HEK293 (cell line): Measurements from ENCODE around the gene SERTAD4.
A peak's percentile ranks its signal among the peaks of the same experiment; 100 is the strongest.

Experiments used
- CTCF ChIA-PET: fragments of 350-600 bp; formaldehyde crosslinking; extraction: SDS; loops from one replicate; lab custom pipeline; 2021; ENCODE audit warnings: antibody characterized with exemption; lab: Yijun Ruan, JAX
- POLR2A ChIA-PET: fragments of 300-600 bp; formaldehyde crosslinking; extraction: SDS; loops from one replicate; lab custom pipeline; 2020; ENCODE audit warnings: antibody characterized with exemption, inconsistent platforms; lab: Yijun Ruan, JAX
- H3K27ac ChIP-seq: fragments of 200-500 bp; sonication (Bioruptor generic); 2 replicates; pipeline ENCODE4 v1.5.1; 2014; ENCODE audit warnings: low read depth, low read length, control low read depth, inconsistent platforms; ENCODE audit errors: extremely low read depth
- H3K36me3 ChIP-seq, 2 experiments: fragments of 200-500 bp in 1 of 2; sonication (Bioruptor generic) in 1 of 2; 1 replicate in 1 of 2; 2 replicates in 1 of 2; pipeline ENCODE4 v1.5.1; 2014 to 2017; ENCODE audit warnings: inconsistent platforms in 2 of 2, low read length in 2 of 2; ENCODE audit not compliant: control insufficient read depth in 2 of 2, insufficient read depth in 1 of 2
- H3K4me1 ChIP-seq: fragments of 200-500 bp; sonication (Bioruptor generic); 2 replicates; pipeline ENCODE4 v1.5.1; 2014; ENCODE audit warnings: mild to moderate bottlenecking, low read length, inconsistent platforms; ENCODE audit not compliant: control insufficient read depth, insufficient read depth
- H3K4me3 ChIP-seq: 2 replicates; pipeline ENCODE4 v1.5.1; 2011; ENCODE audit warnings: low read depth, mild to moderate bottlenecking, control low read depth, low read length, moderate library complexity
- H3K9me3 ChIP-seq: fragments of 200-500 bp; sonication (Bioruptor generic); 2 replicates; pipeline ENCODE4 v1.5.1; 2014; ENCODE audit warnings: low read depth, low read length, inconsistent platforms; ENCODE audit not compliant: control insufficient read depth, insufficient read depth
- MYNN ChIP-seq: fragments of 450-650 bp; formaldehyde crosslinking; IDR thresholded peaks from 2 replicates; pipeline ENCODE4 v1.5.1; 2016; ENCODE audit warnings: missing biosample characterization, missing genetic modification characterization, borderline replicate concordance
- SP3 ChIP-seq: fragments of 450-650 bp; formaldehyde crosslinking; IDR thresholded peaks from 2 replicates; pipeline ENCODE4 v1.5.1; 2016; ENCODE audit warnings: missing biosample characterization, missing genetic modification characterization
- ZBTB21 ChIP-seq: fragments of 450-650 bp; formaldehyde crosslinking; IDR thresholded peaks from 2 replicates; pipeline ENCODE4 v1.5.1; 2017; ENCODE audit warnings: missing biosample characterization, missing genetic modification characterization
- ZEB2 ChIP-seq: fragments of 450-650 bp; formaldehyde crosslinking; IDR thresholded peaks from 2 replicates; pipeline ENCODE4 v1.5.1; 2016; ENCODE audit warnings: missing biosample characterization, missing genetic modification characterization
- ZNF169 ChIP-seq: fragments of 450-650 bp; formaldehyde crosslinking; IDR thresholded peaks from 2 replicates; pipeline ENCODE4 v1.5.1; 2016; ENCODE audit warnings: missing biosample characterization, missing genetic modification characterization
- ZNF585B ChIP-seq: fragments of 450-650 bp; formaldehyde crosslinking; IDR thresholded peaks from 2 replicates; pipeline ENCODE4 v1.5.1; 2016; ENCODE audit warnings: missing biosample characterization, missing genetic modification characterization
- ZNF658 ChIP-seq: fragments of 450-650 bp; formaldehyde crosslinking; IDR thresholded peaks from 2 replicates; pipeline ENCODE4; 2016; ENCODE audit warnings: missing biosample characterization, missing genetic modification characterization
- ZNF768 ChIP-seq: fragments of 450-650 bp; formaldehyde crosslinking; IDR thresholded peaks from 2 replicates; pipeline ENCODE4 v1.5.1; 2018; ENCODE audit warnings: missing biosample characterization, mild to moderate bottlenecking, missing genetic modification characterization
- ZNF776 ChIP-seq: fragments of 450-650 bp; formaldehyde crosslinking; IDR thresholded peaks from 2 replicates; pipeline ENCODE4 v1.5.0; 2017; ENCODE audit warnings: missing biosample characterization, missing genetic modification characterization, borderline replicate concordance
- TF ChIP-seq, protein P1 (sequence below): fragments of 450-650 bp; formaldehyde crosslinking; IDR thresholded peaks from 2 replicates; pipeline ENCODE4 v1.5.1; 2017; ENCODE audit warnings: missing biosample characterization, missing genetic modification characterization
- TF ChIP-seq, protein P2 (sequence below): fragments of 450-650 bp; IDR thresholded peaks from 2 replicates; pipeline ENCODE4 v1.5.1; 2018; ENCODE audit warnings: missing biosample characterization, missing genetic modification characterization
- TF ChIP-seq, protein P3 (sequence below): fragments of 450-650 bp; formaldehyde crosslinking; IDR thresholded peaks from 2 replicates; pipeline ENCODE4 v1.5.1; 2017; ENCODE audit warnings: missing biosample characterization, missing genetic modification characterization
- TF ChIP-seq, protein P4 (sequence below): fragments of 450-650 bp; formaldehyde crosslinking; IDR thresholded peaks from 2 replicates; pipeline ENCODE4 v1.5.1; 2016; ENCODE audit warnings: missing biosample characterization, missing genetic modification characterization
- TF ChIP-seq, protein P5 (sequence below): fragments of 450-650 bp; formaldehyde crosslinking; IDR thresholded peaks from 2 replicates; pipeline ENCODE4 v1.5.1; 2016; ENCODE audit warnings: missing biosample characterization, missing genetic modification characterization
- TF ChIP-seq, protein P6 (sequence below): fragments of 450-650 bp; formaldehyde crosslinking; IDR thresholded peaks from 2 replicates; pipeline ENCODE4 v1.5.1; 2016; ENCODE audit warnings: missing biosample characterization, missing genetic modification characterization

Gene SERTAD4

DNA sequence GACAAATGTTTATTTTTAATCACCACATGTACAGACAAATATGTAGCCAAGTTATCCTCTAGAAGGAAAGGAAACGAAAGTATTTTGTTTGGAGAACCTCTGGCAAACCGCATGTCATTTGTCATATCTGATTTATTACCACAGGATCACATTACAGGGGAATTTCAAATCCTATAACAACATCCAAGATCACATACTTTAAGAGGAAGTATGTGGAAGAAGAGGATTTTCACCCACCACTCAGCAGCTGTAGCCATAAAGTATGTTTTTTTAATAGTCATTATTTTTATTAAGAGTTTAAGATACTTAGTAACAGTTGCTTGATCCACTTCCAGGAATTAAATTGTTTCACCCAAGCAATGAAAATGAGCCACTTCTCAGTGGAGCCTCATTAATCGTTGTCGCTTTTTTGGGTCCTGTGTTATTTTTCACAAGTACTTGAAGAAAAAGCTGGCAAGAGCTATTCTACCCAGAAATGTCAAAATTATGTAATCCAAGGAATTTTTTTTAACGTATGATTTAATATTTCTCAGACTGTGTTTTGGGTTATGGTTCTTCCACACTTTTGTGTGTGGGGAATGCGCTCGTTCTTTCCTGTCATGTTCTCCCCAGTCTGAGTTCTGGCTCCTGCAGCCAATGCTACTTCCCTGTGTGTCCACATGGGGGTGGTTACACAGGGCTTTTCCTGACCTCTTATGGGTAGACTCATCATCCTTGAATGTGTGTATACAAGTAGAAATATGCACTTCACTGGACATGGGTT is 6.9 kb downstream of the SERTAD4 start (continued):
- TF ChIP-seq, protein P1, sequence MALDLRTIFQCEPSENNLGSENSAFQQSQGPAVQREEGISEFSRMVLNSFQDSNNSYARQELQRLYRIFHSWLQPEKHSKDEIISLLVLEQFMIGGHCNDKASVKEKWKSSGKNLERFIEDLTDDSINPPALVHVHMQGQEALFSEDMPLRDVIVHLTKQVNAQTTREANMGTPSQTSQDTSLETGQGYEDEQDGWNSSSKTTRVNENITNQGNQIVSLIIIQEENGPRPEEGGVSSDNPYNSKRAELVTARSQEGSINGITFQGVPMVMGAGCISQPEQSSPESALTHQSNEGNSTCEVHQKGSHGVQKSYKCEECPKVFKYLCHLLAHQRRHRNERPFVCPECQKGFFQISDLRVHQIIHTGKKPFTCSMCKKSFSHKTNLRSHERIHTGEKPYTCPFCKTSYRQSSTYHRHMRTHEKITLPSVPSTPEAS, result no peak
- TF ChIP-seq ZNF776 (tag by site-specific recombination), result no peak
- TF ChIP-seq, protein P2, sequence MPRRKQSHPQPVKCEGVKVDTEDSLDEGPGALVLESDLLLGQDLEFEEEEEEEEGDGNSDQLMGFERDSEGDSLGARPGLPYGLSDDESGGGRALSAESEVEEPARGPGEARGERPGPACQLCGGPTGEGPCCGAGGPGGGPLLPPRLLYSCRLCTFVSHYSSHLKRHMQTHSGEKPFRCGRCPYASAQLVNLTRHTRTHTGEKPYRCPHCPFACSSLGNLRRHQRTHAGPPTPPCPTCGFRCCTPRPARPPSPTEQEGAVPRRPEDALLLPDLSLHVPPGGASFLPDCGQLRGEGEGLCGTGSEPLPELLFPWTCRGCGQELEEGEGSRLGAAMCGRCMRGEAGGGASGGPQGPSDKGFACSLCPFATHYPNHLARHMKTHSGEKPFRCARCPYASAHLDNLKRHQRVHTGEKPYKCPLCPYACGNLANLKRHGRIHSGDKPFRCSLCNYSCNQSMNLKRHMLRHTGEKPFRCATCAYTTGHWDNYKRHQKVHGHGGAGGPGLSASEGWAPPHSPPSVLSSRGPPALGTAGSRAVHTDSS (tag by site-specific recombination), result 0 out of 2 replicates have a peak, but pooled peaks have one; percentile 11
- no peak for TF ChIP-seq ZNF169 (tag by site-specific recombination)
- TF ChIP-seq, protein P3, sequence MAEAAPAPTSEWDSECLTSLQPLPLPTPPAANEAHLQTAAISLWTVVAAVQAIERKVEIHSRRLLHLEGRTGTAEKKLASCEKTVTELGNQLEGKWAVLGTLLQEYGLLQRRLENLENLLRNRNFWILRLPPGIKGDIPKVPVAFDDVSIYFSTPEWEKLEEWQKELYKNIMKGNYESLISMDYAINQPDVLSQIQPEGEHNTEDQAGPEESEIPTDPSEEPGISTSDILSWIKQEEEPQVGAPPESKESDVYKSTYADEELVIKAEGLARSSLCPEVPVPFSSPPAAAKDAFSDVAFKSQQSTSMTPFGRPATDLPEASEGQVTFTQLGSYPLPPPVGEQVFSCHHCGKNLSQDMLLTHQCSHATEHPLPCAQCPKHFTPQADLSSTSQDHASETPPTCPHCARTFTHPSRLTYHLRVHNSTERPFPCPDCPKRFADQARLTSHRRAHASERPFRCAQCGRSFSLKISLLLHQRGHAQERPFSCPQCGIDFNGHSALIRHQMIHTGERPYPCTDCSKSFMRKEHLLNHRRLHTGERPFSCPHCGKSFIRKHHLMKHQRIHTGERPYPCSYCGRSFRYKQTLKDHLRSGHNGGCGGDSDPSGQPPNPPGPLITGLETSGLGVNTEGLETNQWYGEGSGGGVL (tag by site-specific recombination), result no peak
- no peak for TF ChIP-seq ZNF585B (tag by site-specific recombination)
- TF ChIP-seq ZNF768 (tag by site-specific recombination), result no peak
- TF ChIP-seq SP3, result no peak
- TF ChIP-seq ZNF658, result no peak
- TF ChIP-seq, all 188 proteins: peak for 21

DNA sequence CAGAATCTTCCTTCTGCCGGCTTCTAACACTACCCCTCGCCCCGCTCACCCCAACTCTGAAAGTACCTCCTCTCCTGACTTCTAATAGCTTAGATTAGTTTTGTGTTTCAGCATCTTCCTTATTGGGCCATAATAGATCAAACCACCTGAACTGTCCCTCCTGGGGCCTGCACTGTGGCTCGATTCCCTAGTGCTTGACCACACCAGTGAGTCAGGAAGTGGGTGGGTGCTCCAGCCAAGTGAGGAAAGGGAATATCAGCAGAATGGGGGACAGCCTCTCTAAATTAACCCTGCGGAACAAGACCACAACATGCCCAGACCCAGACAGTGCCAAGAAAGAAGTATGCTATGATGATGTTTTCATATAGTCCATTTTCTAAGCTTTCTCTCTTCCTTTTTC is 8.5 kb downstream of the SERTAD4 start:
- TF ChIP-seq, protein P4, sequence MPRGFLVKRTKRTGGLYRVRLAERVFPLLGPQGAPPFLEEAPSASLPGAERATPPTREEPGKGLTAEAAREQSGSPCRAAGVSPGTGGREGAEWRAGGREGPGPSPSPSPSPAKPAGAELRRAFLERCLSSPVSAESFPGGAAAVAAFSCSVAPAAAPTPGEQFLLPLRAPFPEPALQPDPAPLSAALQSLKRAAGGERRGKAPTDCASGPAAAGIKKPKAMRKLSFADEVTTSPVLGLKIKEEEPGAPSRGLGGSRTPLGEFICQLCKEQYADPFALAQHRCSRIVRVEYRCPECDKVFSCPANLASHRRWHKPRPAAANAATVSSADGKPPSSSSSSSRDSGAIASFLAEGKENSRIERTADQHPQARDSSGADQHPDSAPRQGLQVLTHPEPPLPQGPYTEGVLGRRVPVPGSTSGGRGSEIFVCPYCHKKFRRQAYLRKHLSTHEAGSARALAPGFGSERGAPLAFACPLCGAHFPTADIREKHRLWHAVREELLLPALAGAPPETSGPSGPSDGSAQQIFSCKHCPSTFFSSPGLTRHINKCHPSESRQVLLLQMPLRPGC (tag by site-specific recombination), result no peak
- no peak for TF ChIP-seq ZEB2
- no peak for TF ChIP-seq SP3
- TF ChIP-seq, protein P5, sequence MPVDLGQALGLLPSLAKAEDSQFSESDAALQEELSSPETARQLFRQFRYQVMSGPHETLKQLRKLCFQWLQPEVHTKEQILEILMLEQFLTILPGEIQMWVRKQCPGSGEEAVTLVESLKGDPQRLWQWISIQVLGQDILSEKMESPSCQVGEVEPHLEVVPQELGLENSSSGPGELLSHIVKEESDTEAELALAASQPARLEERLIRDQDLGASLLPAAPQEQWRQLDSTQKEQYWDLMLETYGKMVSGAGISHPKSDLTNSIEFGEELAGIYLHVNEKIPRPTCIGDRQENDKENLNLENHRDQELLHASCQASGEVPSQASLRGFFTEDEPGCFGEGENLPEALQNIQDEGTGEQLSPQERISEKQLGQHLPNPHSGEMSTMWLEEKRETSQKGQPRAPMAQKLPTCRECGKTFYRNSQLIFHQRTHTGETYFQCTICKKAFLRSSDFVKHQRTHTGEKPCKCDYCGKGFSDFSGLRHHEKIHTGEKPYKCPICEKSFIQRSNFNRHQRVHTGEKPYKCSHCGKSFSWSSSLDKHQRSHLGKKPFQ (tag by site-specific recombination), result no peak
- TF ChIP-seq, protein P6, sequence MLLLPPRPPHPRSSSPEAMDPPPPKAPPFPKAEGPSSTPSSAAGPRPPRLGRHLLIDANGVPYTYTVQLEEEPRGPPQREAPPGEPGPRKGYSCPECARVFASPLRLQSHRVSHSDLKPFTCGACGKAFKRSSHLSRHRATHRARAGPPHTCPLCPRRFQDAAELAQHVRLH (tag by site-specific recombination), result no peak
- TF ChIP-seq ZBTB21 (tag by site-specific recombination), result no peak
- no peak for TF ChIP-seq MYNN
- peaks cover 27% of the 10 kb centered on the region for H3K4me1 ChIP-seq
- no peak overlapping the region for H3K4me3 ChIP-seq
- POLR2A ChIA-PET, result no interaction called here
- CTCF ChIA-PET, result interaction anchor here (1.8 to 2.1 kb wide), 2 partner anchors 23 to 50 kb away, joined by 11 to 22 read pairs; no protein-coding TSS in a partner anchor
- no peaks in the 10 kb centered on the region for H3K9me3 ChIP-seq
- peaks cover 10 to 22% of the 10 kb centered on the region in 2 experiments; a peak in 2 of 3 replicates for H3K36me3 ChIP-seq
- no peak overlapping the region for H3K27ac ChIP-seq
